HG03135 (cell line): Measurements from ENCODE around the gene MIPOL1.
"Not testable (repeated sequence)": the region's sequence is repeated elsewhere in the genome, so short reads cannot be mapped to it uniquely, and the experiment has no call there.

ENCODE experiments used
- ATAC-seq: cut with Tn5 transposase; IDR thresholded peaks from one replicate; pipeline ENCODE4 v1.9.1; 2021; ENCODE audit warnings: mild to moderate bottlenecking, moderate library complexity; ENCODE audit not compliant: unreplicated experiment

Gene MIPOL1

DNA sequence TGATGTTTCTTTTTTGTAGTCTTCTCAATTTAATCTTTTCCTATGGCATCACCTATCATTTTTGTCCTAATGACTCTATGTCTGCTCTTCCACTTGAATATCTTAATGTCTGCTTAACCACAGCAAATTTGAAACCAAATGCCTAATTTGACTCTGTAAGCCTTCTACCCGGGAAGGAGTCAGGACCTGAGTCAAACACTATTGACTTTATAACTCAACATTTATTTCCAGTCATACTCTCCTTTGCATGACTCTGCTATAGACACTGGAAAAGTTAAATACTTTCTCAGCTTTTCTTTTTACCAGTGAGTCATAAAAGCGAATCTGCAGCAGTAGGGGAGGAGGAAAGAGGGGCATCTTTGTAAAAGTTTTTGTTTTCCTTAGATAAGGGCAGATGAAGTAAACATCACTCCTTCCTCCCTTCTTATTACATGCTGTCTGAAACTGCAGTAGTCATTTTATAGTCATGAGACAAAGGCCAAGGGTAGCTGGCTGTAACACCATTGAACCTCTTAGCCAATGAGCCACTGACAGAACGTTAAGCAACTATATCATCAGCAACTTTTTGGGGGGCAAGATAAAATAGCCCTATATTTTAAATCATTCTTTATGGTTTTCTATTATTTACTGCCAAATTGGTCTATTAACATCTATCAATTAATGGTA, 179.3 kb downstream of the MIPOL1 start:
- ATAC-seq = no peak

DNA sequence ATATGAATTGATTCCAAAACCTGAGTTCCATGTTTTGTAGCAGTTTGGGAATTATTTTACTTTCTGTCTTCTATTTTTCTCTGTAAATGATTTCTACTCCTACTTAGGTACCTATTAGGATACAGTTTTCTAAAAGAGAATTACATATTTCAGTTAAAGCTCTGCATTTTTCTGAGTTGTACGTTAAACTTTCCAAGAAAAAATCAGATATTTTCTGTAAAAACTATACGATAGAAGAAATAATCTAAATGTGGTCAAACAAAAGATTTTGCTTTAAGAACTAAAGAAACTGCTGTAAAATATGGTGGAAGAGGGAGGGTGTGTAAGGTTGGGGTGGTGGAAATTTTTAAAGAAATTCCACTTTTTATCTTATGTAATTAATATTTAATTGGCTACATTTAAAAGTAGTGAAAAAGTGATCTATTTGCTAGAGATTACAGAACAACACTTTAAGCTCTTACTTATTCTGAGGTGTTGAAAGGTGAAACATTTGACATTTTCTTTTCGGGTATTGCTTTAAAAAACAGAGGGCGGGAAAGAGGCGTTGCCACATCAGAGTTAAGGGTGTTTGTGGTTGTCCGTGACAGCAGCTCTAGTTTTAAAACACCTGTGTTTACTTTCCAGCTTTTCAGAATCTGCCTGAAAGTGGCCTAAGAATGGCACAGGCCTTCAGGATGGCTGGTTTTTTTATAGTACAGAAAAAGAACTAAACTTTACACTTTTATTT, 187.3 kb downstream of the MIPOL1 start:
- no peak for ATAC-seq

DNA sequence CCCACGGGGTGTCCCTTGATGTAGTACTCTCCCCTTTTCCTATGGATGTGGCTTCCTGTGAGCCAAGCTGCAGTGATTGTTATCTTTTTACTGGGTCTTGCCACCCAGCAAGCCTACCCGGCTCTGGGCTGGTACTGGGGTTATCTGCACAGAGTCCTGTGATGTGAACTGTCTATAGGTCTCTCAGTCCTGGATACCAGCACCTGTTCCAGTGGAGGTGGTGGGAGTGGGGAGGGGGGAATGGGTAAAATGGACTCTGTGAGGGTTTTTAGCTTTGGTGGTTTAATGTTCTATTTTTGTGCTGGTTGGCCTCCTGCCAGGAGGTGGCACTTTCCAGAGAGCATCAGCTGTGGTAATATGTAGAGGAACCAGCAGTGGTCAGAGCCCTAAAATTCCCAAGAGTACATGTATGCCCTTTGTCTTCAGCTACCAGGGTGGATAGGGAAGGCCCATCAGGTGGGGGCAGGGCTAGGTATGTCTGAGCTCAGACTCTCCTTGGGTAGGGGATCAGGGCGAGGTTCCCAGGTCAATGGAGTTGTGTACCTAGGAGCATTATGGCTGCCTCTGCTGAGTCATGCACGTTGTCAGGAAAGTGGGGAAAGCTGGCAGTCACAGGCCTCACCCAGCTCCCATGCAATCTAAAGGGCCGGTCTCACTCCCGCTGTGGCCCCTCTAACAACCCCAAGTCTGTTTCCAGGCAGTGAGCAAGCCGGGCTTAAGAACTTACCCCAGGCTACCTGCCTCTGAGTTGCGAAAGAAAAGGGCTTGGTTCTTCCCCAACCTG, 199.6 kb downstream of the MIPOL1 start:
- not testable (repeated sequence) for ATAC-seq

DNA sequence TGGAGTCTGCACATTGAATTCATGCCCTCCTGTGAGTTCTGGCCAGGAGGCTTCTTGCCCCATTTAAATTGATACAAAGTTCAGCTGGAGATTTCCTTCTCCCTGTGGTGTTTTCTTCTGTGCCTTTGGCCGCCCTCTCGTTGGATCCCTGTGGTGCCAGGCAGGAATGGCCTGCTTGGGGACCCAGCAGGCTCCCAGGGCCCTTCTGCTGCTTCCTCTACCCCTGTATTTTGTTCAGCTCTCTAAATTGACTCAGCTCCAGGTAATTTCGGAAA, 200.1 kb downstream of the MIPOL1 start:
- ATAC-seq = no peak

DNA sequence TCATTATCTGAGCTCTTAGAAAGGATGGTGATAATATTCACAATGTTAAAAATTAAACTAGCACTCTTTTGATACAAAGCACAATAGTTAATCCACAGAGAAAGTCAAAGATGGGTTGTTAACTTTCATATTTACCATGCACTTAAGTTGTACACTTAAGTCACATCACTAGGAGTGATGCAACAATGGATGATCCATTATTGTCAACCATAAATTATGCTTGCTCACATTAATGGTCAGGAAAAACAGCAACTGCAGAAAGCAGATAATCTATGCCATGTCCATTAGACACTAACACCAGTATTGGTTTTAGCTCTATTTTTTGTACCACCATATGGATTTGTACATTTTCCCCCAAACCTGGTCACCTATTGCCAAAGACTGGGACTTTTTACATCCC, 201.8 kb downstream of the MIPOL1 start:
- ATAC-seq = no peak

DNA sequence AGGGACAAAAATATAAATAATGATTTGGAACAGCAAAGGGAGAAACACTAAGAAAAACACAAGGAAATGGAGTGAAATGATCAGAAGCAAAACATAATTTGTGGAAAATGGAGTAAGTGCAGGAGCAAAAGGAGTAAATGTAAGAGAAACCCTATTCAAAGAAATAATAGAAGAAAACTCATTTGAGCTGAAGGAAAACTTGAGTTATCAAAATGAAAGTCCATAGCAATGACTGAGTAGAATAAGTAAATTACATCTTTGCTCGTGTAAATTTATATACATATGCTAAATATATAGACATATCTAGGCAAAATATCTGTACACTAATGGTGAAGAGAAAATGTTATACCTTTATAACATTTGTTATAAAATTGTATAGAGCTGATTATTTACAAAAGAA, 203.4 kb downstream of the MIPOL1 start:
- ATAC-seq = no peak

DNA sequence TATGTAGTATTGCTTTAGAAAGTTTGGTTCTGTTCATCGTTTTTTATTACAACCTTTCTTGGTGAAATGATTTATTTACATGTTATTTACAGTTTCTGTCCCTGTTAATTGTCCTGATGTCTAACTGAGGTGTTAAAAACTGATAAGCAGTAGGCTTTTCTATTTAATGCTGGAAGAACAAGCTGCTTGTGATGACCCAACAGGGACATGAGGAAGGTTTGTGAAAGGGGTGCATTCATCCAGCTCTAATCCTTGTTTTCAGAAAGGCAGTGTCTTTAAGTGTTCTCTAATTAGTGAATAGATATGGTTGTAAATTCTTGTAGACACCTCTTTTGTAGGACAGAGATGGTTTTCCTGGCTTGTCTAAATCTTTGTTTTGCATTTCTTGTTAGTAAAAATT, 205.9 kb downstream of the MIPOL1 start:
- no peak for ATAC-seq

DNA sequence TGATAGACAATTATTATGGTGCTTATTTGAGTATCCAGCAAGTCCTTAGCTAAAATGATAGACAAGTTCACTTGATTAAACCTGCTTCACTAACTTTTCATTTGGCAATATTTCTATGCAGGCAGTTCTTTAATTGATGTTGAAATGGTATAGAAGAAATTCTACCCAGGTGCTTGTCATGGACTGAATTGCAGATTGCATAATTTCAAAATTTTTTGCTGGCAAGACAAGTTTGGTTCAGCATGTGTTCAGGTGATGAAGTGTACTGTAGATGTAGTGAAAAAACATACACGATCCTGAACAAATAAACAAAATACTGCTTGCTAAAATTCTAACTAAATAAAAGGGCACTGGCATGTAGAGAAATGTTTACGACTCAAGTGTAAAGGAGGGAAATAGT, 208.4 kb downstream of the MIPOL1 start:
- ATAC-seq = no peak

DNA sequence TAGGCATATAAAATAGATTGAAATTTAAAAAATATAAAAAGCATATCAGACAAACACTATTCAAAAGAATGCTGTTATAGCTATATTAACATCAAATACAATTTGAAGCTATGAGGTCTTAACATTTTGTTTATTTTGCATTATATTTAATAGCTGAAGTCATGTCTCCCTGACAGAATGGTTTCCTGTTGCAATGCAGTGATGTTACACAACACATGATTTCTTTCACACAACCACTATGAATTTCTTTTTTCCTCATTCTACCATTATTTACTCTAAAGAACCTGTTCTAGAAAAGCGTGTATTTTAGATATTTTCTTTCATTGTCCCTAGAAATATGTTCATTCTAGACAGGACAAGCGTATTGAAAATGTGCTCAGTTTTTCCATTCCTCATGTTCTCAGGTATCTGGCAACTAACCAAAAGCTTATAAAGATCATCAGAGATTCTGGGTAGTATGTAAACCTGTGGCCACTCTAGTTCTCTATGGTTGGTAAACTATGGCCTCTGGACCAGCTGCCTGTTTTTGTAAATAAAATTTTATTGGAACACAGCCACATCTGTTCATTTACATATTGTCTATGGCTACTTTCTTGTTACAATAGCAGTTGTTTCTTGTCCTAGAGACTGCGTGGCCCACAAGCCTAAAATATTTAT, 213.5 kb downstream of the MIPOL1 start:
- ATAC-seq = no peak

DNA sequence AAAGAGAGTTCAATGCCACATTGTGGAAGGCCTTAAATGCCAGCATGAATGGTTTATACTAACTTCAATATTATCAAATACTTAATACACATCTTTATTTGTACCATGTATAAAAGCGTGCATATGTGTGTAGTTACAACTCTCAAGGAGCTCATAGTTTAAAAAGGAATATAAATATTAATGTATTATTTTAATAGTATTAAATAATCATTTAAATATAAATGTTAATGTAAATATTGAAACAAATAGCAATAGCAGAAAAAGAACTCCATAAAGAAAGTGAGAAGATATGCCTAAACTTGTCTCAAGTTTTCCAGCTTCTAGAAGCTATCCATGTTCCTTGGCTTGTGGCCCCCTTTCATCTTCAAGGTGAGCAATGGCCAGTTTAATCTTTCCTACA, 215.3 kb downstream of the MIPOL1 start:
- ATAC-seq = no peak

DNA sequence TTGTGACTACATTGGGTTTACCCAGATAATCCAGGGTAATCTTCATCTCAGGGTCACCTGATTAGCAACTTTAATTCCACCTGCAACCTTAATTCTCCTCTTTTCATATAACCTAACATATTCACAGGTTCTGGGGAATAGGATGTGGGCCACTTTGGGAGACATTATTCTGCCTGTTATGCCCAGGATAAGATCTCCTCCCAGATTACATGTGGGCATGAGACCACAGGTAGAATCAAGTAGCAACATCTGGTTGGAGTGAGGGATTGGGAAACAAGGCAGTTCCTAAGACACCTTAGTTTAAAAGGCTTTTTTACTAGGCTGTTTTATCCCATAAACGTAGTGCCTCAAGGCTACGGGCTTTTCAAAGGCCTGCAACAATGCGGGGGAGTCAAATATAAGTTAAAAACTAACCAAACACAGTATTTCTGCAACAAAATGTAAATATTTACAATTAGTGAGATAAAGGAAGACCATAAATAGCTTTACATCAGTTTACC, 215.8 kb downstream of the MIPOL1 start:
- no peak for ATAC-seq

DNA sequence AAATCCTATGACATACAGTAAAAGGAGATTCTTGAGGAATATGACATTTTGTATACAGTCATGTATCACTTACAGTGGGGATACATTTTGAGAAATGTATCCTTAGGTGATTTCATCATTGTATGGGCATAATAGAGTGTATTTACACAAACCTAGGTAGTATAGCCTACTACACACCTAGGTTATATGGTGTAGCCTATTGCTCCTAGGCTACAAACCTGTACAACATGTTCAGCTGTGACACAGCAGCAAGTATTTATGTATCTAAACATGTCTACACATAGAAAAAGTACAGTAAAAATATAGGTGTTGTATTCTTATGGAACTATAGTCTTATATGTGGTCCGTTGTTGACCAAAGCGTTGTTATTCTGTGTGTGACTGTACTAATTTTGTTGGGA, 218.5 kb downstream of the MIPOL1 start:
- ATAC-seq = no peak

DNA sequence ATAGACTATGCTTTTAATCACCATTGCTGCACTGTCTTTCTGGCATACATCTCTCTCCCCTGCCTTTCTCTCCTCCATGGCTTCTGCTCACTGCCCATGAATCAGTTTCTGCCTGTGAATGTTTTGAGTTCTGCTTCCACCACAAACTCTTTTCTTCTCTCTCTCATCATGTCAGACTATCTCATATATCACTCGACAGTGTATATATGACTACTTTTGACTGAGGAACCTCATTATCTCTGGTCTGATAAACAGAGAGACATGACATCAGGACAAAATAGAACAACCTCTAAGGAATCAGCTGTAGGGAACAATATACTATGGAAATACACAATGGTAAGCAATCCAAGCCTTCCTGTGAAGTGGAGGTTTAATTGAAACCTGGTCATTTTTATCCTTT, 219.4 kb downstream of the MIPOL1 start:
- ATAC-seq = no peak

DNA sequence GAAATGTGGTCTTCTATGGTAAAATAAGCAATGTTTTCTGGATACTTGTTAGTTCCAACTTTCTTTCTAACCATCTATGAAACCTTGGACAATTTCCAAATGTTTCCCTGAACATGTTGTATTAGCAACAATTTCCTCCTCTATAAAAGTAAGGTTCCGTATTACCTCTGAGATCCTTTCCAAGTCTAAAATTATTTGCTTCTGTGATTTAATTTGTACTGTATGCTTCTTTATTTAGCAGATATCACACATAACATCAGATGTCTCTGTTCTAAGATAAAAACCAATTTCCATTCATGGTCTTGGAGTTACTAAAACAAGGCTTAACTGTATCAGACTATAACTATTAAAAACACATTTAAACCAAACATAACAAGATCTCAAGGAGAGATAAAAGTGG, 220.1 kb downstream of the MIPOL1 start:
- no peak for ATAC-seq

DNA sequence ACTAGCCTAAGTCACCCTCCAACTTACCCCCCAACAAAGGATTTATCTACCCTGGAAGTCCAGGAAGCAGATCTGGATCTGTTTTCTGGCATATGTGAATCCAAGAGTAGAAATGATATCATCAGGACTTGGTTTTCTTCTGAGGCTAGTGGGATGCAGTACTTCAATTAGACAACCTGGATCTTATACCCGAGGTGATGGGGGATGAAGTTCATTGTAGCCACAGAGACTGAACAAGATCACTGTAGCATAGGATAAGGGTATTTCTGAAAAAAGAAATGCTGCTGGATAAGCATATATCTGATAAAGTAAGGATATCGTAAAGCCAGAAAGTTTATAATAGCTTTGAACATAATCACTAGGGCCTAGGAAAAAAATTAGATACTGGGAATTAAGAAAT, 222.9 kb downstream of the MIPOL1 start:
- ATAC-seq = no peak

DNA sequence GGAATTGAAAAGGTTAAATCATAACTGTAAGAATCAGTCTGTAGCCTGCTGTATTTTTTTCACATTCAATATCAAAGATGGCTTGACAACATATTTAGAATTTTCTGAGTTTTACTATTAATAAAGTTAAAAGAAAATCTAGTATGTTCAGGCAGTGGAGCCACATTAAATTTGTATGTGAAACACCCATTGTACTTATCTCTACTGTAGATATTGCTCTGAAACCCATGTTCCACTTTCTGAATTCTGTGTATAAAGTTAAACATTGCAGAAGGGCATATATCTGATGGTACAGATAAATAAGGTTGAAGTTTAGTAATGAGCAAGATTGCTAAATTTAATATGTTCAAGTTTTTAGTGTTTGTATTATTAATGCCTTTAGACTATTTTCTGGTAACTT, 224.6 kb downstream of the MIPOL1 start:
- ATAC-seq = no peak

DNA sequence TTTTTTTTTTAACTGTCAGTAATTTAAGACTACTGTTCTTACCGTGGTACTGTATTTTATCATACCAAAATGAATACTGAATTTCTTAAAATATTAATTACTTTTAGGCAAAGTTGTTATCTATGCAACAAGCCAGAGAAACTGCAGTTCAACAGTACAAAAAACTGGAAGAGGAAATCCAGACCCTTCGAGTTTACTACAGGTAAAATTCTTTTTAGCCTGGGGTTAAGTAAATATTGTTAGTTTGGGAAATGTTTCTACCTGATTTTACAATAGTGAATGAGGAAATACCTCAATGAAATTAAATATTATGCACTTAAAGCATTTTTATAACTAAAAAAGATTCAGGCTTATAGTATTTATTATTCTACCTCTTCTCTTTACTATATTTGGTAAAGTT, 225.0 kb downstream of the MIPOL1 start:
- ATAC-seq = no peak

DNA sequence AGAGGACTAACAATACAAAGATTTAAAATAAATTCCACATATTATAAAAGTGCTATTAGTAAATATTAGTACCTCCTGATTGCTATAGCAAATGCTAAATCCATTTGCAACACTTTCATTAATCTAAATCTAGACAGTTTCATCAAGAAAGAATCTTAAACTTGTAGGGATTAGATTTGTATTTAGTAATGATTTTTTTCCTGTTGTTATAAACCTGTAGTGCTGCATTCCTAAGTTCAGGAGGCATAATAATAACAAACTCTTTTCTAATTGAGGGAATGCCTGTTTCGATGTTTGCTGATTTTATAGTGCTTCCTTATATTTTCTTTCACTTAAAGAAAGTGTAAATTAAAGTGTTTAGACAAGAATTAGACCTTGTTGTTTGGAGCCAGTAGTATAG, 231.2 kb downstream of the MIPOL1 start:
- ATAC-seq = no peak

DNA sequence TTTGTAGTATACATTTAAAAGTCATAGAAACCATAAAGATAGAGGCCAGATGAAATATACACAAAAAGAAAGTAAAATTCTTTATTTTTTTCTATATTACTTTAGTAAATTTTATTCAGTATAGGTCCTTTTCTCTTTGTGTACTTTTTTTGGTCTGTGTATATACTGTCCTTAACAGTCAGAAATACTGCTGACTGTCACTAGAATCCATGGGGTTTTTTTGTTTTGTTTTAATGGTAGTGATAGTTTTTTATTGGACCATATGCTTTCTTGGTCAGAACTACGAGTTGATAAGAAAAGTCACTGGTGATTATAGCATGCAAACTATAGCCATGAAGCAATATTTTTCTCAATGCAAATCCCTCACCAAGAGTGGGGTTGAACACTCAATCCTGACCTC, 231.9 kb downstream of the MIPOL1 start:
- ATAC-seq = no peak

DNA sequence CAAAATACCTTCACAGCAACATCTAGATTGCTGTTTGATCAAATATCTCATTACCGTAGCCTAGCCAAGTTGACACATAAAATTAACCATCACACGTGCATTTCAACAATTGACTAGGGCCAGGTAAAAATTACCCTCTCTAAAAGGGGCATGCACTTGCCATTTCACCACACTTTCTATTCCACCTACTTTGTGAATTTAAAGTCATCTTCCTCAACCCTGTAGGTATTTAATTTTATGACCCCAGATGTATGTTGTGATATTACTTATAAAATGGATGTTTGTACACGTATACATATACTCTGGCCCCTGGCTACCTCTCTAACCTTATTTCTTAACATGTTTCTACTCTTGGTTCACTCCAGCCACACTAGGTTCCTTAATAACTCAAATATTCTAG, 237.1 kb downstream of the MIPOL1 start:
- ATAC-seq = no peak

DNA sequence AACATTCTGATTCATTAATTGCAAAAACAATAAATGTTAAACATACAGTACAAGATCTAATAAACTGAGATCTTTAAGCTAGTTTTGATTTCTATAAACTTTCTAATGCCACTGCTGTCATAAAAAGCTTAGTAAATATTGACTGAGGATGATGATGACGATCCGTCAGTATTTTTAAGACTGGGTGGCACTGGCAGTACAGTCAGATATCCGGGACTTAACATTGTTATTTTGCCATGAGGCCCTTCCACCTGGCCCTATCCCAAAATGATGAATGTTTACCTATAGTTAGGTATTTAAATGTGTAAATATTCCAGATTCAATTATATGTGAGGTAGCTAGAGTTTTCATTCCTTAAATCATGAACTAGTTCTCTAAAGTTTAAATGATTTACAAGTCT, 238.8 kb downstream of the MIPOL1 start:
- ATAC-seq = no peak

DNA sequence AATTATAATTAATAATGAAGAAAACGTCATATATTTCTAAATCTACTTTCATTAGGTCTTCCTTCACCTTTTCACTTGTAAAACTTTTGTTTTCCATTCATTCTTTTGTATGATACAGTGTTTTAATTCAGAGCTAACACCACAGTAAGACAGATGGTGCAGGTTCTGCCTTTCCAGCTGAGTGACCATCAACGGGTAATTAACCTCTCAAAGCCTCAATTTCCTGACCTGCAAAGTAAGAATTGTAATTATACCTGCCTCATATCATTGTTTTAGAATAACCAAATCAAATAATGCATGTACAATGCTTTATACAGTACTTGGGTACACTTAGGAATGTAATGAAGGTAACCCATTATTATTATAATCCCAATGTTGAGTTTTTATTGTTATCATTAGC, 239.8 kb downstream of the MIPOL1 start:
- no peak for ATAC-seq
